WTC11 (cell line): ENCODE data around the gene SCAI. TPM values are rescaled to one million over a fixed set of nuclear protein-coding genes. Genes with fewer than 3 reads are reported as not detected.

Experiments
- ATAC-seq: fragments of 200-7000 bp; cut with Tn5 transposase; 2 replicates; pipeline ENCODE4 v1.10.0; 2021; ENCODE audit warnings: mild to moderate bottlenecking, moderate library complexity
- CTCF ChIA-PET: fragments of 300-600 bp; sonication (Branson Sonifier 250); formaldehyde crosslinking; loops from one replicate; lab custom pipeline; 2021; ENCODE audit warnings: antibody characterized with exemption; lab: Charles Lee
- POLR2A ChIA-PET: fragments of 350-600 bp; sonication (Branson Sonifier 250); formaldehyde crosslinking; loops from one replicate; lab custom pipeline; 2021; ENCODE audit warnings: antibody characterized with exemption; lab: Charles Lee
- DNase-seq: peaks from one replicate; pipeline ENCODE4 v3.0.0; 2021; ENCODE audit warnings: low spot score
- H3K27ac Mint-ChIP-seq: 2 replicates; pipeline ENCODE4 v1.8.0; 2021; ENCODE audit warnings: mixed read lengths
- H3K27me3 Mint-ChIP-seq: 2 replicates; pipeline ENCODE4 v1.8.0; 2021; ENCODE audit warnings: low read depth, mild to moderate bottlenecking, moderate library complexity, mixed read lengths
- H3K36me3 Mint-ChIP-seq: 2 replicates; pipeline ENCODE4 v1.8.0; 2021; ENCODE audit warnings: mixed read lengths
- H3K4me1 Mint-ChIP-seq: 2 replicates; pipeline ENCODE4 v1.8.0; 2022; ENCODE audit warnings: mixed read lengths
- H3K4me3 Mint-ChIP-seq: 2 replicates; pipeline ENCODE4 v1.8.0; 2021; ENCODE audit warnings: mild to moderate bottlenecking, moderate library complexity, mixed read lengths
- H3K9me3 Mint-ChIP-seq: 2 replicates; pipeline ENCODE4 v1.8.0; 2021; ENCODE audit warnings: mixed read lengths
- AR ChIP-seq: fragments of 250-450 bp; sonication (Bioruptor Pico); IDR thresholded peaks from 2 replicates; pipeline ENCODE4 v1.9.0; 2021; ENCODE audit warnings: mild to moderate bottlenecking
- ARID4B ChIP-seq: sonication (generic); formaldehyde crosslinking; IDR thresholded peaks from 2 replicates; pipeline ENCODE4 v1.8.0; 2023; ENCODE audit warnings: missing genetic modification reagents, mild to moderate bottlenecking, borderline replicate concordance
- CBFB ChIP-seq: sonication (generic); formaldehyde crosslinking; IDR thresholded peaks from 2 replicates; pipeline ENCODE4 v1.8.1; 2022; ENCODE audit warnings: mild to moderate bottlenecking, low read depth, missing genetic modification reagents
- CDX4 ChIP-seq: fragments of 250-450 bp; sonication (Bioruptor Pico); IDR thresholded peaks from 2 replicates; pipeline ENCODE4 v1.9.0; 2021; ENCODE audit warnings: moderate library complexity, mild to moderate bottlenecking, inconsistent platforms, borderline replicate concordance
- CREB1 ChIP-seq: sonication (generic); formaldehyde crosslinking; IDR thresholded peaks from 2 replicates; pipeline ENCODE4 v1.8.0; 2023; ENCODE audit warnings: mild to moderate bottlenecking, missing genetic modification reagents
- ESRRA ChIP-seq: sonication (generic); formaldehyde crosslinking; IDR thresholded peaks from 2 replicates; pipeline ENCODE4 v1.8.1; 2022; ENCODE audit warnings: mild to moderate bottlenecking, missing genetic modification reagents, borderline replicate concordance
- FOXJ3 ChIP-seq: sonication (generic); formaldehyde crosslinking; IDR thresholded peaks from 2 replicates; pipeline ENCODE4 v1.9.0; 2021; ENCODE audit warnings: missing genetic modification reagents, mild to moderate bottlenecking, borderline replicate concordance
- GTF2I ChIP-seq: fragments of 250-450 bp; sonication (Bioruptor Pico); conservative IDR thresholded peaks from 2 replicates; pipeline ENCODE4 v1.4.0; 2021; ENCODE audit warnings: mild to moderate bottlenecking
- JAZF1 ChIP-seq: fragments of 250-450 bp; sonication (Bioruptor Pico); IDR thresholded peaks from 2 replicates; pipeline ENCODE4 v1.9.0; 2021; ENCODE audit warnings: moderate library complexity, mild to moderate bottlenecking, inconsistent platforms
- MYBL2 ChIP-seq: sonication (generic); formaldehyde crosslinking; IDR thresholded peaks from 2 replicates; pipeline ENCODE4 v1.8.1; 2023; ENCODE audit warnings: mild to moderate bottlenecking, moderate library complexity, missing genetic modification reagents
- NR3C1 ChIP-seq: sonication (generic); formaldehyde crosslinking; conservative IDR thresholded peaks from 2 replicates; pipeline ENCODE4 v1.8.1; 2023; ENCODE audit warnings: low read depth, mild to moderate bottlenecking, missing genetic modification reagents
- PRDM15 ChIP-seq: sonication (generic); formaldehyde crosslinking; IDR thresholded peaks from 2 replicates; pipeline ENCODE4 v1.8.0; 2022; ENCODE audit warnings: missing genetic modification reagents
- SOX15 ChIP-seq: fragments of 250-450 bp; sonication (Bioruptor Pico); IDR thresholded peaks from 2 replicates; pipeline ENCODE4 v1.9.0; 2021; ENCODE audit warnings: mild to moderate bottlenecking
- ZBTB43 ChIP-seq: sonication (generic); formaldehyde crosslinking; IDR thresholded peaks from 2 replicates; pipeline ENCODE4 v1.8.1; 2023; ENCODE audit warnings: mild to moderate bottlenecking, missing genetic modification reagents
- ZNF219 ChIP-seq: sonication (generic); formaldehyde crosslinking; IDR thresholded peaks from 2 replicates; pipeline ENCODE4 v1.8.0; 2023; ENCODE audit warnings: missing genetic modification reagents, mild to moderate bottlenecking, borderline replicate concordance
- total RNA-seq: library from RNA; stranded (reverse); gene quantifications from 3 replicates; pipeline ENCODE4 v1.2.3, GENCODE V29; 2021

The SCAI gene
- total RNA-seq, 1 experiment from 2014 or later = 20.4 TPM

GRCh38 chr9:124968238-124968637, 175.1 kb downstream of the SCAI start:
- TF ChIP-seq MYBL2 (CRISPR knock-in tag) (no peak), ZNF219 (CRISPR knock-in tag) (no peak), CDX4 (CRISPR knock-in tag) (no peak), SOX15 (CRISPR knock-in tag) (no peak), ESRRA (no peak), FOXJ3 (CRISPR knock-in tag) (no peak), JAZF1 (CRISPR knock-in tag) (no peak), CBFB (CRISPR knock-in tag) (no peak), GTF2I (CRISPR knock-in tag) (no peak), ZBTB43 (CRISPR knock-in tag) (no peak), NR3C1 (CRISPR knock-in tag) (no peak), AR (CRISPR knock-in tag) (no peak), CREB1 (CRISPR knock-in tag) (no peak), PRDM15 (no peak), ARID4B (CRISPR knock-in tag) (no peak)
- Mint-ChIP-seq H3K4me1 (no peaks in the 10 kb centered on the region), H3K4me3 (no peak overlapping the region), H3K9me3 (no peaks in the 10 kb centered on the region), H3K36me3 (peaks cover 9% of the 10 kb centered on the region), H3K27me3 (no peaks in the 10 kb centered on the region), H3K27ac (no peak overlapping the region)
- DNase-seq (no peak), ATAC-seq (no peak)
- ChIA-PET CTCF (no interaction called here), POLR2A (no interaction called here)
